Trophoblast cell (in vitro differentiated cells and primary cell): ENCODE measurements around the gene APCDD1L.

Source experiments
- DNase-seq, 2 donors: peaks; one replicate each; pipeline ENCODE4 v3.0.0-alpha.2; 2016
- H2AFZ ChIP-seq: 2 replicates; pipeline ENCODE4 v1.6.1; 2013; ENCODE audit warnings: low read length, moderate library complexity, mild to moderate bottlenecking; ENCODE audit not compliant: insufficient read depth, poor library complexity
- H2AK5ac ChIP-seq: 2 replicates; pipeline ENCODE4 v1.6.1; 2013; ENCODE audit warnings: mild to moderate bottlenecking, low read length
- H2BK120ac ChIP-seq: 2 replicates; pipeline ENCODE4 v1.6.1; 2013; ENCODE audit warnings: low read length, mild to moderate bottlenecking, moderate library complexity; ENCODE audit not compliant: insufficient read depth, poor library complexity
- H2BK12ac ChIP-seq: 2 replicates; pipeline ENCODE4 v1.6.1; 2013; ENCODE audit warnings: mild to moderate bottlenecking, low read length, moderate library complexity
- H2BK5ac ChIP-seq: 2 replicates; pipeline ENCODE4 v1.6.1; 2013; ENCODE audit warnings: low read length, low read depth, moderate library complexity, mild to moderate bottlenecking; ENCODE audit not compliant: poor library complexity
- H3K14ac ChIP-seq: 2 replicates; pipeline ENCODE4 v1.6.1; 2013; ENCODE audit warnings: mild to moderate bottlenecking, low read length
- H3K18ac ChIP-seq: 2 replicates; pipeline ENCODE4 v1.6.1; 2013; ENCODE audit warnings: mild to moderate bottlenecking, low read length
- H3K23ac ChIP-seq: 2 replicates; pipeline ENCODE4 v1.6.1; 2013; ENCODE audit warnings: low read length
- H3K27ac ChIP-seq: 2 replicates; pipeline ENCODE4 v1.5.1; 2013; ENCODE audit warnings: low read depth, mild to moderate bottlenecking, inconsistent platforms, low read length, moderate library complexity
- H3K27me3 ChIP-seq: 2 replicates; pipeline ENCODE4 v1.6.1; 2013; ENCODE audit warnings: inconsistent platforms, mild to moderate bottlenecking, low read length, moderate library complexity; ENCODE audit not compliant: insufficient read depth
- H3K36me3 ChIP-seq, 2 experiments: 1 replicate in 1 of 2; 2 replicates in 1 of 2; pipeline ENCODE4 v1.6.1; 2013; ENCODE audit warnings: low read length in 2 of 2, mild to moderate bottlenecking in 2 of 2, moderate library complexity in 1 of 2; ENCODE audit not compliant: insufficient read depth in 2 of 2, control insufficient read depth in 1 of 2
- H3K4ac ChIP-seq: 2 replicates; pipeline ENCODE4 v1.6.1; 2013; ENCODE audit warnings: low read depth, mild to moderate bottlenecking, low read length, moderate library complexity
- H3K4me1 ChIP-seq, 2 experiments: 1 replicate in 1 of 2; 2 replicates in 1 of 2; pipeline ENCODE4 v1.6.1; 2013; ENCODE audit warnings: low read length in 2 of 2, mild to moderate bottlenecking in 2 of 2, moderate library complexity in 1 of 2; ENCODE audit not compliant: insufficient read depth in 2 of 2, control insufficient read depth in 1 of 2
- H3K4me2 ChIP-seq: 2 replicates; pipeline ENCODE4 v1.6.1; 2013; ENCODE audit warnings: inconsistent platforms, mild to moderate bottlenecking, low read length, moderate library complexity
- H3K4me3 ChIP-seq: 2 replicates; pipeline ENCODE4 v1.5.1; 2013; ENCODE audit warnings: mild to moderate bottlenecking, low read depth, low read length, inconsistent platforms
- H3K79me1 ChIP-seq: one replicate; pipeline ENCODE4 v1.6.1; 2013; ENCODE audit warnings: low read length
- H3K79me2 ChIP-seq: 2 replicates; pipeline ENCODE4 v1.6.1; 2013; ENCODE audit warnings: low read length, mild to moderate bottlenecking; ENCODE audit not compliant: control insufficient read depth, insufficient read depth, poor library complexity
- H3K9ac ChIP-seq: 2 replicates; pipeline ENCODE4 v1.6.1; 2013; ENCODE audit warnings: mild to moderate bottlenecking, low read length
- H3K9me3 ChIP-seq: 2 replicates; pipeline ENCODE4 v1.6.1; 2013; ENCODE audit warnings: low read depth, mild to moderate bottlenecking, control low read depth, inconsistent platforms, low read length; ENCODE audit not compliant: insufficient read depth
- H4K12ac ChIP-seq: 2 replicates; pipeline ENCODE4 v1.6.1; 2013; ENCODE audit warnings: low read depth, mild to moderate bottlenecking, low read length, moderate library complexity
- H4K8ac ChIP-seq: 2 replicates; pipeline ENCODE4 v1.6.1; 2013; ENCODE audit warnings: low read depth, mild to moderate bottlenecking, low read length, moderate library complexity
- H4K91ac ChIP-seq: one replicate; pipeline ENCODE4 v1.6.1; 2013; ENCODE audit warnings: low read depth, mild to moderate bottlenecking, low read length, moderate library complexity
- WGBS: extraction: QIAGEN DNeasy Blood & Tissue Kit; methylation state at CpG from one replicate; pipeline ENCODE4 v1.1.7; 2013; ENCODE audit warnings: missing lambda C conversion rate; ENCODE audit not compliant: insufficient read length, insufficient coverage; ENCODE audit errors: extremely low coverage; 5-methylcytosine and 5-hydroxymethylcytosine counted together

The APCDD1L gene

DNA sequence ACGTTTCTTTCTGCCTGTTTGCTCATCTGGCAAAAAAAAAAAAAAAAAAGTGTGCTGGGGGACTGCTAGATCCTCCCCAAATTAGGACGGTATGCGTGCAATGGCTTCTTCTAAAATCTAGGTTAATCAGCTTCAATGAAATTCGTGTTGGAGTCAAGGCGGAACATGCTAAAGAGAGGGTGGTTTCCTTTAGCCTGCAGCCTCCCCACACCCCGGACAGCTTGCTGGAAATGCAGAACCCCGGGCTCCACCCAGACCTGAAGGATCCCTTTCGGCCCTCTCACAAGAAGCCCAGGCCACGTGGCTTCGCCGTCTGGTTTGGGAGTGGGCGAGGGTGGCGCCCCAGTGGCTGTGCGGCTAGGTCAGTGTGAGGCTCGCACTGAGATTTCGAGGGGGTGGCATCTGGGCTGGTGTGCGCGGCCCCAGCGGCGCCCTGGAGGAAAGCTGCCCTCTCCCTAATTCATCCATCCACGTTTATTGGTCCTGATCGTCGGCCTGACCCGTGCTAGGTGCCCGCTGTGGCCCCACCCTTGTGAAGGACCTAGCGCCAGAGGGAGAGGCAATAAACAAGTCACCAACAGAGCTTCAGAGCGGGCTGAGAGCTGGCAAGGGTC, 49.0 kb downstream of the APCDD1L start:
- Histone ChIP-seq H3K4me2 (no peak overlapping the region), H3K14ac (no peak overlapping the region), H3K9ac (no peak overlapping the region), H3K79me2 (no peaks in the 10 kb centered on the region), H2BK120ac (no peak overlapping the region), H4K91ac (no peak overlapping the region), H3K9me3 (no peaks in the 10 kb centered on the region), H3K18ac (no peak overlapping the region), H3K27me3 (no peaks in the 10 kb centered on the region), H2BK12ac (no peak overlapping the region), H3K4me1 (peaks cover 0 to 3% of the 10 kb centered on the region in 2 experiments), H3K4me3 (no peak overlapping the region), H2AFZ (no peak overlapping the region), H3K79me1 (no peaks in the 10 kb centered on the region), H3K23ac (no peak overlapping the region), H4K12ac (no peak overlapping the region), H2BK5ac (no peak overlapping the region), H3K36me3 (no peaks in the 10 kb centered on the region), H4K8ac (no peak overlapping the region), H3K4ac (no peak overlapping the region), H3K27ac (no peak overlapping the region), H2AK5ac (no peak overlapping the region)
- WGBS = no CpG with 5 or more reads among the region's 27 CpGs
- no peak for DNase-seq

DNA sequence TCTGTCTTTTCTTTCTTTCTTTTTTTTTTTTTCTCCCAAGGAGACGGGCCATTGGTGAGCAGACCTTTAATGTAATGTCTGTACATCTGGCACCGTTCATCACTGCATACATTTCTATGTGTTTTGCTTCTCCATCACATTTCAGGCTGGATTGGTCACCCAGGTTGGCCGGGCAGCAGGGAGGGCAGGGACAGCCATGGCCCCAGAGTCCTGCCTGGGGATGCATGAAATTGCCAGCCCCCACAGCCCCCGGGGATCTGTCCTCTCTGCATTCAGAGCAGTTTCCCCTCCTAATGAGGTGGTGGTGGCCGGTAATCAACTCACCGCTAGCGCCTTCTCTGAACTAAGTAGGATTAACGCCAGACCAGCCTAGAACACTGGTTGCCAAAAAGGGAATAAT, 50.4 kb downstream of the APCDD1L start:
- no peak for DNase-seq
- Histone ChIP-seq H3K4me3 (no peak overlapping the region), H2BK5ac (no peak overlapping the region), H3K9ac (no peak overlapping the region), H3K4me1 (peaks cover 0 to 3% of the 10 kb centered on the region in 2 experiments), H3K4me2 (no peak overlapping the region), H3K79me1 (no peaks in the 10 kb centered on the region), H3K27ac (no peak overlapping the region), H2BK12ac (no peak overlapping the region), H3K27me3 (no peaks in the 10 kb centered on the region), H3K4ac (no peak overlapping the region), H3K79me2 (no peaks in the 10 kb centered on the region), H2AK5ac (no peak overlapping the region), H4K12ac (no peak overlapping the region), H3K18ac (no peak overlapping the region), H3K14ac (no peak overlapping the region), H4K91ac (no peak overlapping the region), H3K9me3 (no peaks in the 10 kb centered on the region), H3K23ac (no peak overlapping the region), H4K8ac (no peak overlapping the region), H3K36me3 (no peaks in the 10 kb centered on the region), H2BK120ac (no peak overlapping the region), H2AFZ (no peak overlapping the region)
- no CpG with 5 or more reads among the region's 8 CpGs for WGBS

GRCh38 chr20:58463256-58463655, 51.9 kb downstream of the APCDD1L start:
- no peak overlapping the region for H4K8ac ChIP-seq
- no peak overlapping the region for H3K9ac ChIP-seq
- peaks cover 4 to 10% of the 10 kb centered on the region in 2 experiments for H3K4me1 ChIP-seq
- no peak overlapping the region for H2AK5ac ChIP-seq
- H3K27me3 ChIP-seq = no peaks in the 10 kb centered on the region
- H3K36me3 ChIP-seq = no peaks in the 10 kb centered on the region
- no peak overlapping the region for H2AFZ ChIP-seq
- no peaks in the 10 kb centered on the region for H3K79me2 ChIP-seq
- H3K4me3 ChIP-seq = no peak overlapping the region
- H3K27ac ChIP-seq = no peak overlapping the region
- no CpG with 5 or more reads among the region's 10 CpGs for WGBS
- H4K91ac ChIP-seq = no peak overlapping the region
- no peak overlapping the region for H3K23ac ChIP-seq
- H3K14ac ChIP-seq = no peak overlapping the region
- H3K9me3 ChIP-seq = no peaks in the 10 kb centered on the region
- no peak overlapping the region for H2BK120ac ChIP-seq
- H3K79me1 ChIP-seq = no peaks in the 10 kb centered on the region
- H3K4me2 ChIP-seq = no peak overlapping the region
- H3K4ac ChIP-seq = no peak overlapping the region
- H2BK12ac ChIP-seq = no peak overlapping the region
- no peak overlapping the region for H4K12ac ChIP-seq
- H2BK5ac ChIP-seq = no peak overlapping the region
- H3K18ac ChIP-seq = no peak overlapping the region
- no peak for DNase-seq

DNA sequence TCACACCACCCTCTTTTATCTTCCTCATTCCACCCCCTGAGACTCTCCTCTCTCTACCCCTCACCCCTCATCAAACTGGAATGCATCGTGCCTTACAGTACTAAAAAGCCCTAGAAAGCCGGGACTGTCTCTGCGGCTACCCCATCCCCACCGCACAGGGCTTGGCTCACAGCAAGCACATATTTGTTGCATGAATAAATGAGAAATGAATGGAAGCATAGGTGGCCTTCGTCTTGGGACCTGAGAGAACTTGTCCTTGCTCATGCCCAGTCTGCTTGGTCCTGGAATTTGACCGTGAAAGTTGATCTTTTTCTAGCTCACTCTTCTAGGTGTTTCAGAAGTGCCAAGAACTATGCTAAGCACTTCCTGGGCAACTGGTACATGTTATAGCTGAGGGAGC, 53.3 kb downstream of the APCDD1L start:
- no peak overlapping the region for H3K4me3 ChIP-seq
- no peaks in the 10 kb centered on the region for H3K9me3 ChIP-seq
- no peak overlapping the region for H3K4ac ChIP-seq
- no peak overlapping the region for H3K9ac ChIP-seq
- no peak overlapping the region for H3K23ac ChIP-seq
- H2AFZ ChIP-seq = no peak overlapping the region
- DNase-seq = no peak
- H2BK12ac ChIP-seq = no peak overlapping the region
- H4K12ac ChIP-seq = no peak overlapping the region
- H3K4me2 ChIP-seq = no peak overlapping the region
- no peak overlapping the region for H2BK120ac ChIP-seq
- no peak overlapping the region for H4K91ac ChIP-seq
- H3K14ac ChIP-seq = no peak overlapping the region
- H3K36me3 ChIP-seq = no peaks in the 10 kb centered on the region
- no peak overlapping the region for H3K18ac ChIP-seq
- WGBS = no CpG with 5 or more reads among the region's 6 CpGs
- H4K8ac ChIP-seq = no peak overlapping the region
- H2BK5ac ChIP-seq = no peak overlapping the region
- H3K79me1 ChIP-seq = peaks cover 3% of the 10 kb centered on the region
- no peaks in the 10 kb centered on the region for H3K79me2 ChIP-seq
- H3K27me3 ChIP-seq = no peaks in the 10 kb centered on the region
- no peak overlapping the region for H3K27ac ChIP-seq
- peaks cover 8 to 16% of the 10 kb centered on the region in 2 experiments for H3K4me1 ChIP-seq
- no peak overlapping the region for H2AK5ac ChIP-seq
